ENCODE data around the gene SLC45A1. TPM values are rescaled to one million over a fixed set of nuclear protein-coding genes. Genes with fewer than 3 reads are reported as not detected.
A peak's percentile ranks its signal among the peaks of the same experiment; 100 is the strongest.

Gene SLC45A1
- total RNA-seq, 3 donors from 2014 or later: 0.73 to 3.6 (median 1.9) TPM

DNA sequence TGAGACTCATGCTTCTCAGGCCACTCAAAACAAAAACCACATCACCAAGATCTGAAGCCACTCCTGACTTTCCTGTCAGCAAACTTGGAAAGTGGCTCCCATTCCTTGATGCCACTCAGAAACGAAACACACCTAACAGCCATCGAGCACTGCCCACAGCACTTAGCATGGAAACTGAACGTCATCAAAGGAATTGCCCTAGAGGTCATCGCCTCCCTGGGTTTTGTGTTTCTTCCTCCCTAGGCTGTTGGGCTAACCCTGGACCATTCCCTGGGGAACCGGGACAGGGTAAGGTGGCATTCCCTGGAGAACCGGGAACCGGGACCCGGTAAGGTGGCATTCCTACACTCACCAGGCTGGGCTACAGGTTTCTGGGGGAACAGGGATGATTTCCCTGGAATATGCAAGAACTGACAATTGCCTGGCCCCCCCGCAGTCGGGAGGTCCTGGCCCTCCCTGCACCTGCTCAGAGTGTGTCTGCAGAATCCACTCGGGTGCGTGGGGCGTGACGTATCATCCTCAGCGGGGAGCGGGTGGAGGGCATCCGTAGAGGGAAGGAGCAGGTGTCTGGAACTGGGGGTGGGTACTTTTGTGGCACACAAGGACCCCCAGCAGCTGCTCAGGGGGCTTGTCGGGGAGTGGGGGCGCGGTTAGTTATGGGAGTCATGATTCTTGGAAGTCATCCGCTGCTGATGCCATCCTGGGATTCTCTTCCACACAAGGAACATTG lies 30.3 kb downstream of the SLC45A1 start:
- Histone ChIP-seq H3K4me1 (no peaks in the 10 kb centered on the region), H3K9me3 (no peaks in the 10 kb centered on the region), H3K36me3 (no peaks in the 10 kb centered on the region), H3K27ac (no peak overlapping the region), H3K27me3 (no peaks in the 10 kb centered on the region), H3K4me3 (no peak overlapping the region)
- no peak for DNase-seq (ENCODE audit: low spot score in 2 of 2)
- TF ChIP-seq POLR2AphosphoS5 (IDR thresholded peaks at IDR 0.05) (no peak), POLR2A (IDR thresholded peaks at IDR 0.05) (no peak)
- TF ChIP-seq, protein P1, sequence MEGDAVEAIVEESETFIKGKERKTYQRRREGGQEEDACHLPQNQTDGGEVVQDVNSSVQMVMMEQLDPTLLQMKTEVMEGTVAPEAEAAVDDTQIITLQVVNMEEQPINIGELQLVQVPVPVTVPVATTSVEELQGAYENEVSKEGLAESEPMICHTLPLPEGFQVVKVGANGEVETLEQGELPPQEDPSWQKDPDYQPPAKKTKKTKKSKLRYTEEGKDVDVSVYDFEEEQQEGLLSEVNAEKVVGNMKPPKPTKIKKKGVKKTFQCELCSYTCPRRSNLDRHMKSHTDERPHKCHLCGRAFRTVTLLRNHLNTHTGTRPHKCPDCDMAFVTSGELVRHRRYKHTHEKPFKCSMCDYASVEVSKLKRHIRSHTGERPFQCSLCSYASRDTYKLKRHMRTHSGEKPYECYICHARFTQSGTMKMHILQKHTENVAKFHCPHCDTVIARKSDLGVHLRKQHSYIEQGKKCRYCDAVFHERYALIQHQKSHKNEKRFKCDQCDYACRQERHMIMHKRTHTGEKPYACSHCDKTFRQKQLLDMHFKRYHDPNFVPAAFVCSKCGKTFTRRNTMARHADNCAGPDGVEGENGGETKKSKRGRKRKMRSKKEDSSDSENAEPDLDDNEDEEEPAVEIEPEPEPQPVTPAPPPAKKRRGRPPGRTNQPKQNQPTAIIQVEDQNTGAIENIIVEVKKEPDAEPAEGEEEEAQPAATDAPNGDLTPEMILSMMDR (IDR thresholded peaks at IDR 0.05): no peak
- intact Hi-C loops (cut with DNase I; ENCODE audit: low total_unique reads): no loop called here

DNA sequence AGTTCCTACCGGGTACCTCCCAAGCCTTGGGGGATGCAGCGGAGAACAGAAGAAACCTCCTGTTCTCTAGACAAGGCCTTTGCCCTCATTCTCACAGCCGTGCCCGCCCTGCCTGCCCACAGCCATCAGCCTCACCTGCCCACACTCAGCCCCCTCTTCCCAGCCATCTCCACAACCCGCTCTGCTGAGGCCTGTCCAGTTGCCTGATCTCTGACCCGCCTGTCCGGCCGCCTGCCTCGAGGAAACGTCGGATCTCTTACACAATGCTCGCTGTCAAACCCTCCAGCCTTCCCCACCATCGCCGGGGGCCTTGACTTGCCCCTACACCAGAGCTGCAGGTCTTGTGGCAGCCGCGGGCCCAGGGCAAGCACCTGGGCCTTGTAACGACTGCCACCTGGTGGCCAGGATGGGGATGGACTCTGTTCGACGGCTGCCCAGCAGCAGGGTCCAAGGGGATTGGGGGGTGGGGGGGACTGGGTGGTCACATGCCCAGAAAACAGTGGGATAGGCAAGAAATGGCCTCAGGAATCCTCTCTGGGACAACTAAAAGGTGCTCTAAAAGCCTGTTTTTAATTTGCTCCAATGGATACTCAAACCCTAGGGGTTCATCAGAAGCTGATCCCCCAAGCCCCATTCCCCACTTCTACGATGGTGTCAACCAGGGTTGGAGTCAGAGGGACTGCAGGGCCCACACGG lies 31.0 kb downstream of the SLC45A1 start:
- TF ChIP-seq POLR2A (IDR thresholded peaks at IDR 0.05): no peak
- TF ChIP-seq, protein P1 (IDR thresholded peaks at IDR 0.05): peak; percentile 77 to 84 (median 78)
- TF ChIP-seq POLR2AphosphoS5 (IDR thresholded peaks at IDR 0.05): peak in 1 of 3 donors; percentile 49
- H3K36me3 ChIP-seq: no peaks in the 10 kb centered on the region
- no peak overlapping the region for H3K4me3 ChIP-seq
- no peaks in the 10 kb centered on the region for H3K27me3 ChIP-seq
- H3K27ac ChIP-seq: peak overlapping the region in 1 of 2 donors; percentile 83
- intact Hi-C loops (cut with DNase I; ENCODE audit: low total_unique reads): no loop called here
- H3K4me1 ChIP-seq: no peaks in the 10 kb centered on the region
- H3K9me3 ChIP-seq: no peaks in the 10 kb centered on the region
- peak in 1 of 2 donors; percentile 48 for DNase-seq (ENCODE audit: low spot score in 2 of 2)

DNA sequence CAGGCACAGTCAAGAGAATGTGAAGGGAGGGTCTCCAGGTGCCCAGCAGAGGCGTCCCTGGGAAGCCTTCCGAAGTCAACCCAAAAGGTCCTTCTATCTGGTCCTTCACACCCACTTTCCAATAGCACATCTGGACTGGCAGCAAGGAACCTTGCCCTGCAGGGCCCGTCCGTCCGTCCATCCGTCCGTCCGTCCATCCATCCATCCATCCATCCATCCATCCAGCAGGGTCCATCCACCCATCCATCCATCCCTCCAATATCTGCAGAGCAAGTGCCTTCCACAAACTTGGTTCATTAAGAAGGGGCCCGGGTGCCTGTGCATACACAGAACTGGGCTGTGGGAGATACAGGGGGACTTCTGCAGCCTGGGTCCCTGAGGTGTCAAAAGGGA lies 31.6 kb downstream of the SLC45A1 start:
- H3K27me3 ChIP-seq: no peaks in the 10 kb centered on the region
- intact Hi-C loops (cut with DNase I; ENCODE audit: low total_unique reads): no loop called here
- TF ChIP-seq POLR2AphosphoS5 (IDR thresholded peaks at IDR 0.05): no peak
- no peak for TF ChIP-seq POLR2A (IDR thresholded peaks at IDR 0.05)
- TF ChIP-seq, protein P1 (IDR thresholded peaks at IDR 0.05): no peak
- H3K36me3 ChIP-seq: no peaks in the 10 kb centered on the region
- no peak for DNase-seq (ENCODE audit: low spot score in 2 of 2)
- H3K4me3 ChIP-seq: no peak overlapping the region
- no peaks in the 10 kb centered on the region for H3K4me1 ChIP-seq
- peak overlapping the region in 1 of 2 donors; percentile 83 for H3K27ac ChIP-seq
- no peaks in the 10 kb centered on the region for H3K9me3 ChIP-seq

DNA sequence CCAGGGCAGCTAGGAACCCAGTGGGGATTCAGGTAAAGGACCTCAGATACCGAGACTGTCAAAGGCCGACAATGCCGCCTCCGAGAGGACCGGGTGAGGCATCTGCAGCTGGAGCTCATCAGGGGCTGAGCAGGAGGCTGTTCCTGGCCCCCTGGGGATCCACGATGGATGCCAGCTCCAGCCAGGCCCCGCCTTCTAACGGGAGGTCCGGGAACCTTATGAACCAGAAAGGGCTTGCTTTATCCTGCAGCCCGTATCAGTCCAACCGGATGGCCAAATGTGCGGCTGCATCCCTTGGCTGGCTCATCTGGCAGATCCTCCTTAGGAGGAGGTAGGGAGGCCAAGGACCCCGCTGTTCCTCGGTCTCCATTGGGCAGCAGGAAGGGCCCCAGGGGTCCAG lies 32.0 kb downstream of the SLC45A1 start:
- Histone ChIP-seq H3K36me3 (no peaks in the 10 kb centered on the region), H3K27ac (peak overlapping the region in 1 of 2 donors; percentile 83), H3K4me1 (no peaks in the 10 kb centered on the region), H3K9me3 (no peaks in the 10 kb centered on the region), H3K4me3 (no peak overlapping the region), H3K27me3 (no peaks in the 10 kb centered on the region)
- TF ChIP-seq POLR2AphosphoS5 (IDR thresholded peaks at IDR 0.05) (no peak), POLR2A (IDR thresholded peaks at IDR 0.05) (no peak)
- intact Hi-C loops (cut with DNase I; ENCODE audit: low total_unique reads): no loop called here
- DNase-seq (ENCODE audit: low spot score in 2 of 2): no peak

DNA sequence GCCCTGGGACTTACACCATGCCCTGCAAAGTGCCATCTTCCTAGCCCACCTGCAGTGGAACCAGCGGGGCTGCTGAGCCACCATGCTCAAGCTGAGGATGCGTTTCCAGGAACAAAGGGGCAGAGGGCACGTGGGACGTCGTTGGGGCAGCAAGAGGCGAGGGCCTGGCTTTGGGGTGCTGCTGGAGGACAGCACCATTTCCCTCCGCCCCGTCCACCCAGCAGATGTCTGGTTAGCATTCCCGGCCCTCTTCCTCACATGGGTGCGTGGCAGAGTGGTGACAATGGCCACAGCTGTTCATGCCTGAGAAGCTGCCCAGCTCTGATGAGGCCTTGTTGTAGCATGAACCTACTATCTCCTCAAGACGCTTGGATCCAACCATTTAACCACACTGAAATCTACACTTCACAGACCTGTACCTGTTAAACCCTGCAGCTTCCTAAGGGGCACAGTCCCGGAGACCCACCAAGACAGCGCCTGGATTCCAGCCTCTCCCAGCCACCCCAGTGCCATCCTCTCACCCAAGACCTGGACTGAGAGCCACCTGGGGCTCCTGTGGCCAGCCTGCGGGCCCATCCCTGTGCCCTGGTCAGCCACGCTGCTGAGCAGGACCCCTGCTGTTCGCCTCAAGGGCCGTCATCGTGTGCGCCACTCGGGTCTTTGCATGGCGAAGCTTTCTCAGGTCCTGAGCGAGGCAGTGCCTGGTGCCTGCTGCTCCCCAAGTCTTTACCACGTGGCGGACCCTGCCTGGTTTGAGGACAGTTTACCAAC lies 33.2 kb downstream of the SLC45A1 start:
- H3K27ac ChIP-seq: peak overlapping the region; percentile 38 to 83
- intact Hi-C loops (cut with DNase I; ENCODE audit: low total_unique reads): no loop called here
- peaks cover 5% of the 10 kb centered on the region for H3K36me3 ChIP-seq
- no peaks in the 10 kb centered on the region for H3K27me3 ChIP-seq
- H3K4me3 ChIP-seq: no peak overlapping the region
- no peaks in the 10 kb centered on the region for H3K4me1 ChIP-seq
- DNase-seq (ENCODE audit: low spot score in 2 of 2): no peak
- TF ChIP-seq POLR2AphosphoS5 (IDR thresholded peaks at IDR 0.05) (no peak), POLR2A (IDR thresholded peaks at IDR 0.05) (no peak)
- TF ChIP-seq, protein P1 (IDR thresholded peaks at IDR 0.05): no peak
- H3K9me3 ChIP-seq: no peaks in the 10 kb centered on the region
